Measurements from ENCODE around the gene POLR2I. TPM values are rescaled to one million over a fixed set of nuclear protein-coding genes. Genes with fewer than 3 reads are reported as not detected.

The POLR2I gene
- total RNA-seq, 1 experiment from 2014 or later, result 174 TPM

DNA sequence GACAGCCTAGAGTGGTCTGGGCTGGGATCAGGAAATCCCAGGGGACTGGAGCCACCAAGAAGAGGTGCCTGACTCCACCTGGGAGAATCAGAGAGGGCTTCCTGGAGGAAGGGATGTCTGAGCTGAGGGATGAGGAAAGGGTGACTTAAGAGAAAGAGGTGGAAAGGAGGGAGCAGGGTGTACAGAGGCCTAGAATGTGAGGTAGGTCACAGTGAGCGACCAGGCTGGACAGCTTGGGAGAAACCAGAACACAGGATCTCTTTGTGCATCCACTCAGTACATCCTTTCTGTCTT is 1.6 kb upstream of the POLR2I start:
- Histone ChIP-seq H3K4me1 (ENCODE audit: control insufficient read depth, insufficient read depth, low read length) (peaks cover 14% of the 10 kb centered on the region), H3K27me3 (ENCODE audit: control insufficient read depth, insufficient read depth, low read length) (no peaks in the 10 kb centered on the region), H3K9me3 (ENCODE audit: control insufficient read depth, insufficient read depth, low read depth, low read length) (no peaks in the 10 kb centered on the region), H3K36me3 (ENCODE audit: control insufficient read depth, insufficient read depth, low read length) (peaks cover 3% of the 10 kb centered on the region; the same call in 1 of the 2 replicates), H3K27ac (ENCODE audit: low read length) (peak overlapping the region; percentile 92), H3K4me3 (ENCODE audit: low read depth in 2 of 2, low read length in 2 of 2) (peak overlapping the region; percentile 85 to 96)
- TF ChIP-seq POLR2AphosphoS5 (IDR thresholded peaks at IDR 0.05; ENCODE audit: low read depth, low read length) (no peak), TCF7L2 (IDR thresholded peaks at IDR 0.05; ENCODE audit: low read depth, low read length) (no peak), SIN3A (IDR thresholded peaks at IDR 0.05; ENCODE audit: borderline replicate concordance, insufficient read depth, low read depth, low read length) (no peak)
- TF ChIP-seq, protein P1, sequence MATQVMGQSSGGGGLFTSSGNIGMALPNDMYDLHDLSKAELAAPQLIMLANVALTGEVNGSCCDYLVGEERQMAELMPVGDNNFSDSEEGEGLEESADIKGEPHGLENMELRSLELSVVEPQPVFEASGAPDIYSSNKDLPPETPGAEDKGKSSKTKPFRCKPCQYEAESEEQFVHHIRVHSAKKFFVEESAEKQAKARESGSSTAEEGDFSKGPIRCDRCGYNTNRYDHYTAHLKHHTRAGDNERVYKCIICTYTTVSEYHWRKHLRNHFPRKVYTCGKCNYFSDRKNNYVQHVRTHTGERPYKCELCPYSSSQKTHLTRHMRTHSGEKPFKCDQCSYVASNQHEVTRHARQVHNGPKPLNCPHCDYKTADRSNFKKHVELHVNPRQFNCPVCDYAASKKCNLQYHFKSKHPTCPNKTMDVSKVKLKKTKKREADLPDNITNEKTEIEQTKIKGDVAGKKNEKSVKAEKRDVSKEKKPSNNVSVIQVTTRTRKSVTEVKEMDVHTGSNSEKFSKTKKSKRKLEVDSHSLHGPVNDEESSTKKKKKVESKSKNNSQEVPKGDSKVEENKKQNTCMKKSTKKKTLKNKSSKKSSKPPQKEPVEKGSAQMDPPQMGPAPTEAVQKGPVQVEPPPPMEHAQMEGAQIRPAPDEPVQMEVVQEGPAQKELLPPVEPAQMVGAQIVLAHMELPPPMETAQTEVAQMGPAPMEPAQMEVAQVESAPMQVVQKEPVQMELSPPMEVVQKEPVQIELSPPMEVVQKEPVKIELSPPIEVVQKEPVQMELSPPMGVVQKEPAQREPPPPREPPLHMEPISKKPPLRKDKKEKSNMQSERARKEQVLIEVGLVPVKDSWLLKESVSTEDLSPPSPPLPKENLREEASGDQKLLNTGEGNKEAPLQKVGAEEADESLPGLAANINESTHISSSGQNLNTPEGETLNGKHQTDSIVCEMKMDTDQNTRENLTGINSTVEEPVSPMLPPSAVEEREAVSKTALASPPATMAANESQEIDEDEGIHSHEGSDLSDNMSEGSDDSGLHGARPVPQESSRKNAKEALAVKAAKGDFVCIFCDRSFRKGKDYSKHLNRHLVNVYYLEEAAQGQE (IDR thresholded peaks at IDR 0.05; ENCODE audit: insufficient read depth in 1 of 2, low read depth in 2 of 2, low read length in 1 of 2), result no peak
- TF ChIP-seq, protein P2, sequence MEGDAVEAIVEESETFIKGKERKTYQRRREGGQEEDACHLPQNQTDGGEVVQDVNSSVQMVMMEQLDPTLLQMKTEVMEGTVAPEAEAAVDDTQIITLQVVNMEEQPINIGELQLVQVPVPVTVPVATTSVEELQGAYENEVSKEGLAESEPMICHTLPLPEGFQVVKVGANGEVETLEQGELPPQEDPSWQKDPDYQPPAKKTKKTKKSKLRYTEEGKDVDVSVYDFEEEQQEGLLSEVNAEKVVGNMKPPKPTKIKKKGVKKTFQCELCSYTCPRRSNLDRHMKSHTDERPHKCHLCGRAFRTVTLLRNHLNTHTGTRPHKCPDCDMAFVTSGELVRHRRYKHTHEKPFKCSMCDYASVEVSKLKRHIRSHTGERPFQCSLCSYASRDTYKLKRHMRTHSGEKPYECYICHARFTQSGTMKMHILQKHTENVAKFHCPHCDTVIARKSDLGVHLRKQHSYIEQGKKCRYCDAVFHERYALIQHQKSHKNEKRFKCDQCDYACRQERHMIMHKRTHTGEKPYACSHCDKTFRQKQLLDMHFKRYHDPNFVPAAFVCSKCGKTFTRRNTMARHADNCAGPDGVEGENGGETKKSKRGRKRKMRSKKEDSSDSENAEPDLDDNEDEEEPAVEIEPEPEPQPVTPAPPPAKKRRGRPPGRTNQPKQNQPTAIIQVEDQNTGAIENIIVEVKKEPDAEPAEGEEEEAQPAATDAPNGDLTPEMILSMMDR (IDR thresholded peaks at IDR 0.05), result no peak
- in situ Hi-C loops (cut with HindIII; ENCODE audit: low pct_unique_long_range_greater_than_20kb, low sequenced_read_pairs) (no loop called here), intact Hi-C loops (cut with micrococcal nuclease; ENCODE audit: unreplicated experiment) (no loop called here)
- ATAC-seq (no peak), DNase-seq (ENCODE audit: low read depth, low spot score) (no peak)
- ChIA-PET CTCF (no interaction called here), POLR2A (no interaction called here)
- BruUV-seq (replicated peaks), result no TSS peak

DNA sequence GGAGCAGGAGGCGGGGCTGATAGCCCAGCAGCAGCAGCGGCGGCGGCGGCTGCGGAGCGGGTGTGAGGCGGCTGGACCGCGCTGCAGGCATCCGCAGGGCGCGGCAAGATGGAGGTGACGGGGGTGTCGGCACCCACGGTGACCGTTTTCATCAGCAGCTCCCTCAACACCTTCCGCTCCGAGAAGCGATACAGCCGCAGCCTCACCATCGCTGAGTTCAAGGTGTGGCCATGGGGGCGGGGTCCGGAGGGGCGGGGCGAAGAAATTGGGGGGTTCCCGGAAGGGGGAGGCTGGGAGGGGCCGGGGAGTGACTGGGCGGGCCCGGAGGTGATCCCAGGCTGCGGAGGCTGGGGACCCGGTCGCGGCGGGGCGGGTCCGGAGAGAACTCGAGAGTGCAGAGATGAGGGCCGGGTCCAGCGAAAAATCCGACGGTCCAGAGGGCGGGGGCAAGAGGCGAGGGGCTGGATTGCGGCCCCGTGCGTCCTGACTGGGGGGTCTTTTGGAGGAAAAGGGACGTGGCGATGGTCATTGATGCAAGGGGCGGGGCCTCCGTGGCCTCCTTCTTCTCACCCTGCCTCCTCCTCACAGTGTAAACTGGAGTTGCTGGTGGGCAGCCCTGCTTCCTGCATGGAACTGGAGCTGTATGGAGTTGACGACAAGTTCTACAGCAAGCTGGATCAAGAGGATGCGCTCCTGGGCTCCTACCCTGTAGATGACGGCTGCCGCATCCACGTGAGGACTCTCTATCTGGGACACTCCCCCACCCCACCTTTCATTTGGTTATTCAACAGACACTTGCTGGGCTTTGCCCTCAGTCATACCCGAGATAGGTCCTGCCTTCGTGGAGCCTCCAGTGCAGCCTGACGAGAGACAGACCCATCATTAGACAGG is 1.0 kb upstream of the POLR2I start, which contains the start of gene TBCB:
Gene TBCB, plus strand, starts transcription at position 16 of the 891 bp plus-strand sequence. Its CDS starts 93 bp downstream, at position 109.
- H3K4me1 ChIP-seq (ENCODE audit: control insufficient read depth, insufficient read depth, low read length), result peaks cover 14% of the 10 kb centered on the region
- in situ Hi-C loops (cut with HindIII; ENCODE audit: low pct_unique_long_range_greater_than_20kb, low sequenced_read_pairs) (no loop called here), intact Hi-C loops (cut with micrococcal nuclease; ENCODE audit: unreplicated experiment) (no loop called here)
- TF ChIP-seq TCF7L2 (IDR thresholded peaks at IDR 0.05; ENCODE audit: low read depth, low read length), result no peak
- TF ChIP-seq SIN3A (IDR thresholded peaks at IDR 0.05; ENCODE audit: borderline replicate concordance, insufficient read depth, low read depth, low read length), result peak; percentile 69; the same call in 1 of the 2 replicates
- TF ChIP-seq POLR2AphosphoS5 (IDR thresholded peaks at IDR 0.05; ENCODE audit: low read depth, low read length), result peak; percentile 38; the same call in 1 of the 2 replicates
- TF ChIP-seq, protein P2 (IDR thresholded peaks at IDR 0.05), result no peak
- TF ChIP-seq, protein P1 (IDR thresholded peaks at IDR 0.05; ENCODE audit: insufficient read depth in 1 of 2, low read depth in 2 of 2, low read length in 1 of 2), result no peak
- no peaks in the 10 kb centered on the region for H3K9me3 ChIP-seq (ENCODE audit: control insufficient read depth, insufficient read depth, low read depth, low read length)
- peaks cover 3% of the 10 kb centered on the region; the same call in 1 of the 2 replicates for H3K36me3 ChIP-seq (ENCODE audit: control insufficient read depth, insufficient read depth, low read length)
- H3K27ac ChIP-seq (ENCODE audit: low read length), result peak within 1 kb of the TSS; percentile 92
- ChIA-PET CTCF (interaction anchor here (0.5 kb wide), 1 partner anchor 40 kb away, joined by 3 read pairs; no protein-coding TSS in a partner anchor), POLR2A (interaction anchor here (0.5 to 0.7 kb wide), 3 partner anchors 12 to 97 kb away, joined by 3 to 9 read pairs (median 4); no protein-coding TSS in a partner anchor)
- ATAC-seq (peak; percentile 70), DNase-seq (ENCODE audit: low read depth, low spot score) (peak; percentile 65)
- no peaks in the 10 kb centered on the region for H3K27me3 ChIP-seq (ENCODE audit: control insufficient read depth, insufficient read depth, low read length)
- BruUV-seq (replicated peaks), result TSS peak; percentile 77
- H3K4me3 ChIP-seq (ENCODE audit: low read depth in 2 of 2, low read length in 2 of 2), result peak within 1 kb of the TSS; percentile 85 to 96
